ENCODE measurements around the gene LINC01488.

GRCh38 chr11:69526453-69526810 is 45.0 kb downstream of the LINC01488 start:
- no peak for TF ChIP-seq EZH2 (IDR thresholded peaks at IDR 0.05; ENCODE audit: insufficient read depth, poor library complexity, severe bottlenecking)
- TF ChIP-seq EZH2phosphoT487 (IDR thresholded peaks at IDR 0.05; ENCODE audit: insufficient read depth, low read depth): no peak

All from GM23248 (cell line).